A673 (cell line): Measurements from ENCODE around the gene WDR18. TPM values are rescaled to one million over a fixed set of nuclear protein-coding genes. Genes with fewer than 3 reads are reported as not detected.

Experiments
- BruUV-seq: library from RNA; stranded (reverse); fragments of 400-500 nt; replicated peaks from 2 replicates; lab custom pipeline; 2021; lab: Mats Ljungman, UMichigan
- CTCF ChIA-PET: fragments of 300-600 bp; sonication (Branson Sonifier 250); formaldehyde crosslinking; loops from one replicate; lab custom pipeline; 2022; ENCODE audit warnings: antibody characterized with exemption; lab: Charles Lee
- POLR2A ChIA-PET: fragments of 300-600 bp; sonication (Branson Sonifier 250); formaldehyde crosslinking; loops from one replicate; lab custom pipeline; 2022; ENCODE audit warnings: antibody characterized with exemption; ENCODE audit not compliant: low non-redundant PET; lab: Charles Lee
- DNase-seq: peaks from one replicate; pipeline ENCODE4 v3.0.0-alpha.2; 2015; ENCODE audit warnings: low spot score
- H3K27ac ChIP-seq: fragments of 200-600 bp; sonication (generic); 2 replicates; pipeline ENCODE4 v1.5.1; 2016; ENCODE audit warnings: mixed run types, low read depth, mild to moderate bottlenecking, mixed read lengths, antibody characterized with exemption, low read length; ENCODE audit not compliant: poor library complexity, severe bottlenecking
- H3K27me3 ChIP-seq: fragments of 200-600 bp; sonication (generic); replicated peaks from 2 replicates; pipeline ENCODE4 v1.6.1; 2017; ENCODE audit warnings: mixed run types, low read depth, mild to moderate bottlenecking, mixed read lengths, antibody characterized with exemption, low read length; ENCODE audit not compliant: insufficient read depth, poor library complexity
- H3K36me3 ChIP-seq: fragments of 200-600 bp; sonication (generic); 2 replicates; pipeline ENCODE4 v1.6.1; 2016; ENCODE audit warnings: mixed run types, mild to moderate bottlenecking, mixed read lengths, antibody characterized with exemption, low read length; ENCODE audit not compliant: insufficient read depth, poor library complexity, severe bottlenecking
- H3K4me1 ChIP-seq: fragments of 200-600 bp; sonication (generic); 2 replicates; pipeline ENCODE4 v1.6.1; 2017; ENCODE audit warnings: mixed run types, mild to moderate bottlenecking, mixed read lengths, antibody characterized with exemption, low read length; ENCODE audit not compliant: insufficient read depth, poor library complexity, severe bottlenecking
- H3K4me3 ChIP-seq: fragments of 200-600 bp; sonication (generic); 2 replicates; pipeline ENCODE4 v1.5.1; 2016; ENCODE audit warnings: low read depth, mixed run types, mild to moderate bottlenecking, mixed read lengths, low read length; ENCODE audit not compliant: poor library complexity, severe bottlenecking
- H3K9me3 ChIP-seq: fragments of 200-600 bp; sonication (generic); 2 replicates; pipeline ENCODE4 v1.6.1; 2016; ENCODE audit warnings: mixed run types, low read depth, mild to moderate bottlenecking, mixed read lengths, antibody characterized with exemption, low read length; ENCODE audit not compliant: poor library complexity, severe bottlenecking
- EZH2 ChIP-seq: fragments of 200-600 bp; sonication (generic); IDR thresholded peaks from 2 replicates; pipeline ENCODE4 v1.6.1; 2017; ENCODE audit warnings: borderline replicate concordance, low read depth, mild to moderate bottlenecking, mixed read lengths, antibody characterized with exemption, low read length; ENCODE audit not compliant: poor library complexity, severe bottlenecking
- intact Hi-C: fragments of 100-400 bp; cut with micrococcal nuclease; formaldehyde crosslinking; loops from one replicate; pipeline ENCODE4 v1.10.0; 2022; ENCODE audit not compliant: unreplicated experiment
- total RNA-seq: library from RNA; stranded (reverse); gene quantifications from 2 replicates; pipeline ENCODE4 v1.2.3, GENCODE V29; 2021
- TF ChIP-seq, protein P1 (sequence below): fragments of 300-800, 200-600 bp; sonication (generic); conservative IDR thresholded peaks from 2 replicates; pipeline ENCODE4 v1.5.1; 2017; ENCODE audit warnings: low read depth, mild to moderate bottlenecking, antibody characterized with exemption, low read length, moderate library complexity, mixed read lengths

Gene WDR18
- total RNA-seq, 1 experiment from 2014 or later = 109 TPM

DNA sequence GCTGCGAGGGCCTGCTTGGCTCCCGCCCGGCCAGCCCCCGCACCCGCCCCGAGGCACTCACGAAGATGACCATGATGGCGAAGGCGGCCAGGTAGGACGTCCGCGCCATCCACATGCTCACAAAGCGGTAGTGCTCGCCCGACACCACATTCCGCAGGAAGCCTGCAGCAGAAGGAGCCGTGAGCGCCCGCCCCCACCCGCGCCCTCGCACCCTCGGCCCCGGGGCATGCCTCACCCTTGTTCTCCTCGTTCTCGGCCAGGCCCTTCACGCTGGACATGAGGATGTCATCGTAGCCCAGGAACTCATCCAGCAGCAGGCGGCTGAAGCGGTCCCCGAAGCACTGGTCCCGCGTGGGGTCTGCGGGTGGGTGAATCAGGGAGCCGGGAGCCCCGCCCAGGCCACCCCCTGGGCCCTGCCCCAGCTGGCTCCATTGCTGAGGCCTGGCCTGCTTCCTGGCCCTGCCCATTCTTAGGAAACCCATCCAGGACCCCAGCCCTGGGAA is 27.7 kb downstream of the WDR18 start:
- POLR2A ChIA-PET = no interaction called here

DNA sequence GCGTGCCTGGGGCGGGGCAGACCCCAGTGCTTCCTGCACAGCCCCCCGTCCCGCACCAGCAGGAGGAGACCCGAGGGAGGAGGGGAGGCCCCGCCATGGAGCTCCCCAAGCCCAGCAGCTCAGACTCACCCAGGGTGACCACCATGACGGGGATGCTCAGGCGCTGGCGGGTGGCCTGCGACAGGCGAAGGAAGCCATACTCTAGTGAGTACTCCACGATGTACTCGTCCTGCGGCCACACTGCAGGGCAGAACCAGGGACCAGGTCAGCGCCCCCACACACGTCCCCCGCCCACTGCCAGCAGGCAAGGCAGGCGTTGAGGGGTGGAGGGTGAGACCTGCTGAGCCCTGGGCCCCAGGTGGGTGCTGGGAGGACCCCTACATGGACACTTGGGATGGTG is 28.2 kb downstream of the WDR18 start:
- no peaks in the 10 kb centered on the region for H3K27me3 ChIP-seq
- no peak overlapping the region for H3K27ac ChIP-seq
- no peak for TF ChIP-seq EZH2
- TF ChIP-seq, protein P1, sequence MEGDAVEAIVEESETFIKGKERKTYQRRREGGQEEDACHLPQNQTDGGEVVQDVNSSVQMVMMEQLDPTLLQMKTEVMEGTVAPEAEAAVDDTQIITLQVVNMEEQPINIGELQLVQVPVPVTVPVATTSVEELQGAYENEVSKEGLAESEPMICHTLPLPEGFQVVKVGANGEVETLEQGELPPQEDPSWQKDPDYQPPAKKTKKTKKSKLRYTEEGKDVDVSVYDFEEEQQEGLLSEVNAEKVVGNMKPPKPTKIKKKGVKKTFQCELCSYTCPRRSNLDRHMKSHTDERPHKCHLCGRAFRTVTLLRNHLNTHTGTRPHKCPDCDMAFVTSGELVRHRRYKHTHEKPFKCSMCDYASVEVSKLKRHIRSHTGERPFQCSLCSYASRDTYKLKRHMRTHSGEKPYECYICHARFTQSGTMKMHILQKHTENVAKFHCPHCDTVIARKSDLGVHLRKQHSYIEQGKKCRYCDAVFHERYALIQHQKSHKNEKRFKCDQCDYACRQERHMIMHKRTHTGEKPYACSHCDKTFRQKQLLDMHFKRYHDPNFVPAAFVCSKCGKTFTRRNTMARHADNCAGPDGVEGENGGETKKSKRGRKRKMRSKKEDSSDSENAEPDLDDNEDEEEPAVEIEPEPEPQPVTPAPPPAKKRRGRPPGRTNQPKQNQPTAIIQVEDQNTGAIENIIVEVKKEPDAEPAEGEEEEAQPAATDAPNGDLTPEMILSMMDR = no peak
- intact Hi-C loops = no loop called here
- BruUV-seq = no TSS peak
- no peaks in the 10 kb centered on the region for H3K9me3 ChIP-seq
- no peak for DNase-seq
- H3K4me1 ChIP-seq = peaks cover 30% of the 10 kb centered on the region
- no peak overlapping the region for H3K4me3 ChIP-seq
- POLR2A ChIA-PET = no interaction called here
- CTCF ChIA-PET = no interaction called here
- H3K36me3 ChIP-seq = peaks cover 43% of the 10 kb centered on the region

More for the DNA sequence above, 27.7 kb downstream of the WDR18 start:
- no peak for DNase-seq
- Histone ChIP-seq H3K36me3 (peaks cover 43% of the 10 kb centered on the region), H3K4me3 (no peak overlapping the region), H3K4me1 (peaks cover 29% of the 10 kb centered on the region), H3K27ac (no peak overlapping the region), H3K9me3 (no peaks in the 10 kb centered on the region), H3K27me3 (no peaks in the 10 kb centered on the region)
- CTCF ChIA-PET = no interaction called here
- TF ChIP-seq, protein P1 = no peak
- TF ChIP-seq EZH2 = no peak
- intact Hi-C loops = no loop called here
- BruUV-seq = no TSS peak

DNA sequence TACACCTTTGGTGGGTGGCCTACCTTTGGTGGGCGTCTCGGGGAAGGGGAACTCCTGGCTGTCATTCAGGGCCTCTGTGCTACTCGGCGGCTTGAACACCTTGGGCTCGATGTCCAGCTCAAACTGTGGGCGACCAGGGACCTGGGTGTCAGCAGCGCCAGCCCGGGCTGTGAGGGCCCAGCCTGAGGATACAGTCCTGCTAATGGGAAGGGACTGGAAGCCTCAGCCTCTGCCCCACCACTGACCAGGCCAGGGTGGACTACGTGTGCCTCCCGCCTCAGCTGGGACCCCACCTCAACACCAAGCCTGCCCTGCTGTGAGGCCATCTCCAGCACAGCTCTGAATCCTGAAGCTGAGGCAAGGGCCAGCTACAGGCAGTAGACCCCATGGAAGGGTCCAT is 29.1 kb downstream of the WDR18 start:
- peaks cover 47% of the 10 kb centered on the region for H3K36me3 ChIP-seq
- H3K4me3 ChIP-seq = no peak overlapping the region
- H3K4me1 ChIP-seq = peaks cover 30% of the 10 kb centered on the region
- no peak for DNase-seq
- TF ChIP-seq, protein P1 = no peak
- intact Hi-C loops = no loop called here
- CTCF ChIA-PET = no interaction called here
- POLR2A ChIA-PET = interaction anchor here (0.6 kb wide), 1 partner anchor 13 kb away, joined by 14 read pairs; the partner anchor contains the start of gene CNN2
- H3K27me3 ChIP-seq = no peaks in the 10 kb centered on the region
- BruUV-seq = no TSS peak
- H3K27ac ChIP-seq = no peak overlapping the region
- H3K9me3 ChIP-seq = no peaks in the 10 kb centered on the region
